ENCODE measurements around the gene LRRC8B. TPM values are rescaled to one million over a fixed set of nuclear protein-coding genes. Genes with fewer than 3 reads are reported as not detected.

LRRC8B gene
- polyA plus RNA-seq, 2 of the 4 experiments (the other 2 are of a cell fraction): 3.2 to 10.3 TPM

DNA sequence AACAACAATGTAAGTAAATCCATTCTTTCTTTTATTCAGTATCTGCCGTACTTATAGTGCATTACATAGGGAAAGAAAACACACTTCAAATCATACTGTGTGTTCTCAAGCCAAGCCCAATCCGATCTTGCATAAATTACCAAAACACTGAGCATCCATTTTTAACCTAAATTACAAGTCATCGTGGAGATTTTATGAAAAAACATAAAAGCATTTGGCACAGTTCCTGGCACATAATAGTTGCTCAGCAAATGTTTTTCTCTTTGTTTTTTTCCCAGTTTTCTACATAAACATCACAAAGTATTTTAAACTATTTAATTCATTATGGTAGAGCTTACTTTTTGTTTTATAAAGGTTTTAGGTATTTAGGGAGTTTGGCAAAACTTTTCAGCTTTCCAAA lies 60.2 kb downstream of the LRRC8B start:
- ChIA-PET CTCF (interaction anchor here (0.6 to 0.8 kb wide), 2 partner anchors 12 to 610 kb away, joined by 3 read pairs; no protein-coding TSS in a partner anchor), POLR2A (no interaction called here)
- 93% methylated on average over 3 of the region's 3 CpGs for WGBS (ENCODE audit: missing lambda C conversion rate)
- Histone ChIP-seq H3K4me2 (no peak overlapping the region), H3K4me3 (no peak overlapping the region), H3K4me1 (no peaks in the 10 kb centered on the region), H3K27ac (no peak overlapping the region), H3K9me3 (no peaks in the 10 kb centered on the region)
- no peak for DNase-seq (ENCODE audit: low read depth in 1 of 2, low spot score in 1 of 2)
- ATAC-seq: no peak
- no peak for TF ChIP-seq NR3C1 (IDR thresholded peaks at IDR 0.05)
- FAIRE-seq: no peak

DNA sequence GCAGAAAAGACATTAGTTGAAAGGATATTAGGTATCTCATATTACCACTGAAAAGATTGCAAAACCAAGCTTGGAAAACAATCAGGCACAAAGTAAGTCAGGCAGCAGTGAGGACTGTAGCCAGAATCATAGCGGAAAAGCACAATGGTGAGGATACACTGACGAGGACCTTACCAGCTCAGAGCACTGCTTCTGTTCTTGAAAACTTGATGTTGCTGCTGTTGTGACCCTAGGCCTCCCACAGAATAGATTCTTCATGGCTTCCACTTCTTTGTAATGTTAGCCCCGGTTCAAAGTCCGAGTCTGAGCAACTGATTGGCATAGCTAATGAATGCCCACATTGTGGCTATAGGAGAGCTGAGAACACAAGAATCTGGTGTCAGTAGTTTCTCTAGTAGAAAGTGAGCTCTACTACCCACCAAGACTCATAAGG lies 63.1 kb downstream of the LRRC8B start:
- CTCF ChIA-PET: no interaction called here
- TF ChIP-seq HOXB13 (CRISPR knock-in tag; IDR thresholded peaks at IDR 0.05; ENCODE audit: low read depth) (no peak), FOXS1 (CRISPR knock-in tag; IDR thresholded peaks at IDR 0.05) (no peak), PBX3 (IDR thresholded peaks at IDR 0.05) (no peak), BHLHE40 (IDR thresholded peaks at IDR 0.05; ENCODE audit: low read depth, low read length) (no peak), MAX (IDR thresholded peaks at IDR 0.05) (no peak), EP300 (IDR thresholded peaks at IDR 0.05) (no peak)
- TF ChIP-seq, protein P1, sequence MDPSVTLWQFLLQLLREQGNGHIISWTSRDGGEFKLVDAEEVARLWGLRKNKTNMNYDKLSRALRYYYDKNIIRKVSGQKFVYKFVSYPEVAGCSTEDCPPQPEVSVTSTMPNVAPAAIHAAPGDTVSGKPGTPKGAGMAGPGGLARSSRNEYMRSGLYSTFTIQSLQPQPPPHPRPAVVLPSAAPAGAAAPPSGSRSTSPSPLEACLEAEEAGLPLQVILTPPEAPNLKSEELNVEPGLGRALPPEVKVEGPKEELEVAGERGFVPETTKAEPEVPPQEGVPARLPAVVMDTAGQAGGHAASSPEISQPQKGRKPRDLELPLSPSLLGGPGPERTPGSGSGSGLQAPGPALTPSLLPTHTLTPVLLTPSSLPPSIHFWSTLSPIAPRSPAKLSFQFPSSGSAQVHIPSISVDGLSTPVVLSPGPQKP (IDR thresholded peaks at IDR 0.05; ENCODE audit: low read depth, low read length): no peak
- TF ChIP-seq, protein P2, sequence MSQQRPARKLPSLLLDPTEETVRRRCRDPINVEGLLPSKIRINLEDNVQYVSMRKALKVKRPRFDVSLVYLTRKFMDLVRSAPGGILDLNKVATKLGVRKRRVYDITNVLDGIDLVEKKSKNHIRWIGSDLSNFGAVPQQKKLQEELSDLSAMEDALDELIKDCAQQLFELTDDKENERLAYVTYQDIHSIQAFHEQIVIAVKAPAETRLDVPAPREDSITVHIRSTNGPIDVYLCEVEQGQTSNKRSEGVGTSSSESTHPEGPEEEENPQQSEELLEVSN (IDR thresholded peaks at IDR 0.05; ENCODE audit: borderline replicate concordance, low read depth): no peak
- Histone ChIP-seq H3K4me1 (0 out of 3 replicates have a peak, but pooled peaks cover 3% of the 10 kb centered on the region), H3K27ac (no peak overlapping the region), H3K9me3 (no peaks in the 10 kb centered on the region), H3K4me2 (no peak overlapping the region), H3K4me3 (no peak overlapping the region)
- ATAC-seq (no peak), FAIRE-seq (no peak), DNase-seq (ENCODE audit: low read depth in 1 of 2, low spot score in 1 of 2) (no peak)
- POLR2A ChIA-PET: no interaction called here
- WGBS (ENCODE audit: missing lambda C conversion rate): 93% methylated on average over 4 of the region's 4 CpGs

DNA sequence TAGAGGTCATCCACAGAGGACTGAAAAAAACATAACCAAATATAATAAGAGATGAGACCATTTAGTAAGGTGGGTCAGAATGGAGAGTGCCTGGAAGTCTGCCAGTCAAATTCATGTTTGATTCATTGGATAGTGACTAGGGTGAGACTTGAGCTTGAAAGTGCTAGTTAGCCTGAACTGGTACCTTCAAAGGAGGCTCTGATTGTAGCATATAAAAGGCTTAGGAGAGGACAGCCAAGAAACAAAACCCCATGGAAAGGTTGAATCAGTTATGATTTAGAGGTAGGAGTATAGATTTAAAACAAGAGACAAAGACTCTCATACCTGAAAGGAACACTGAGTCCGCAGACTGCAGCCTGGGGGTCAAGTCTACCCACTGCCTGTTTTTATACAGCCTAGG lies 63.9 kb downstream of the LRRC8B start:
- ATAC-seq: no peak
- ChIA-PET CTCF (no interaction called here), POLR2A (no interaction called here)
- FAIRE-seq: no peak
- H3K4me2 ChIP-seq: no peak overlapping the region
- 100% methylated on average over 1 of the region's 1 CpG for WGBS (ENCODE audit: missing lambda C conversion rate)
- no peak overlapping the region for H3K4me3 ChIP-seq
- TF ChIP-seq HOXB5 (CRISPR knock-in tag; IDR thresholded peaks at IDR 0.05) (no peak), TP53 (CRISPR knock-in tag; IDR thresholded peaks at IDR 0.05) (no peak), NR3C1 (IDR thresholded peaks at IDR 0.05) (no peak), MYC (IDR thresholded peaks at IDR 0.05; ENCODE audit: borderline replicate concordance, low read length) (no peak), MAZ (IDR thresholded peaks at IDR 0.05; ENCODE audit: borderline replicate concordance, low read depth, low read length) (no peak), CBX8 (IDR thresholded peaks at IDR 0.05) (no peak), FOSB (CRISPR knock-in tag; IDR thresholded peaks at IDR 0.05) (no peak), ZNF302 (CRISPR knock-in tag; IDR thresholded peaks at IDR 0.05) (no peak), BHLHE40 (IDR thresholded peaks at IDR 0.05; ENCODE audit: low read depth, low read length) (no peak), CBX2 (IDR thresholded peaks at IDR 0.05; ENCODE audit: borderline replicate concordance, low read depth) (no peak), RNF2 (IDR thresholded peaks at IDR 0.05; ENCODE audit: borderline replicate concordance, low read depth) (no peak)
- TF ChIP-seq, protein P3, sequence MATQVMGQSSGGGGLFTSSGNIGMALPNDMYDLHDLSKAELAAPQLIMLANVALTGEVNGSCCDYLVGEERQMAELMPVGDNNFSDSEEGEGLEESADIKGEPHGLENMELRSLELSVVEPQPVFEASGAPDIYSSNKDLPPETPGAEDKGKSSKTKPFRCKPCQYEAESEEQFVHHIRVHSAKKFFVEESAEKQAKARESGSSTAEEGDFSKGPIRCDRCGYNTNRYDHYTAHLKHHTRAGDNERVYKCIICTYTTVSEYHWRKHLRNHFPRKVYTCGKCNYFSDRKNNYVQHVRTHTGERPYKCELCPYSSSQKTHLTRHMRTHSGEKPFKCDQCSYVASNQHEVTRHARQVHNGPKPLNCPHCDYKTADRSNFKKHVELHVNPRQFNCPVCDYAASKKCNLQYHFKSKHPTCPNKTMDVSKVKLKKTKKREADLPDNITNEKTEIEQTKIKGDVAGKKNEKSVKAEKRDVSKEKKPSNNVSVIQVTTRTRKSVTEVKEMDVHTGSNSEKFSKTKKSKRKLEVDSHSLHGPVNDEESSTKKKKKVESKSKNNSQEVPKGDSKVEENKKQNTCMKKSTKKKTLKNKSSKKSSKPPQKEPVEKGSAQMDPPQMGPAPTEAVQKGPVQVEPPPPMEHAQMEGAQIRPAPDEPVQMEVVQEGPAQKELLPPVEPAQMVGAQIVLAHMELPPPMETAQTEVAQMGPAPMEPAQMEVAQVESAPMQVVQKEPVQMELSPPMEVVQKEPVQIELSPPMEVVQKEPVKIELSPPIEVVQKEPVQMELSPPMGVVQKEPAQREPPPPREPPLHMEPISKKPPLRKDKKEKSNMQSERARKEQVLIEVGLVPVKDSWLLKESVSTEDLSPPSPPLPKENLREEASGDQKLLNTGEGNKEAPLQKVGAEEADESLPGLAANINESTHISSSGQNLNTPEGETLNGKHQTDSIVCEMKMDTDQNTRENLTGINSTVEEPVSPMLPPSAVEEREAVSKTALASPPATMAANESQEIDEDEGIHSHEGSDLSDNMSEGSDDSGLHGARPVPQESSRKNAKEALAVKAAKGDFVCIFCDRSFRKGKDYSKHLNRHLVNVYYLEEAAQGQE (IDR thresholded peaks at IDR 0.05): no peak
- TF ChIP-seq, protein P4, sequence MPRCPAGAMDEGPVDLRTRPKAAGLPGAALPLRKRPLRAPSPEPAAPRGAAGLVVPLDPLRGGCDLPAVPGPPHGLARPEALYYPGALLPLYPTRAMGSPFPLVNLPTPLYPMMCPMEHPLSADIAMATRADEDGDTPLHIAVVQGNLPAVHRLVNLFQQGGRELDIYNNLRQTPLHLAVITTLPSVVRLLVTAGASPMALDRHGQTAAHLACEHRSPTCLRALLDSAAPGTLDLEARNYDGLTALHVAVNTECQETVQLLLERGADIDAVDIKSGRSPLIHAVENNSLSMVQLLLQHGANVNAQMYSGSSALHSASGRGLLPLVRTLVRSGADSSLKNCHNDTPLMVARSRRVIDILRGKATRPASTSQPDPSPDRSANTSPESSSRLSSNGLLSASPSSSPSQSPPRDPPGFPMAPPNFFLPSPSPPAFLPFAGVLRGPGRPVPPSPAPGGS (IDR thresholded peaks at IDR 0.05): no peak
- peaks cover 10% of the 10 kb centered on the region; the same call in 2 of the 3 replicates for H3K4me1 ChIP-seq
- no peak for DNase-seq (ENCODE audit: low read depth in 1 of 2, low spot score in 1 of 2)
- H3K27ac ChIP-seq: no peak overlapping the region
- H3K9me3 ChIP-seq: no peaks in the 10 kb centered on the region

All from A549 (cell line).